HG03039 (cell line): ENCODE results near the gene OPALIN.

Experiments used
- ATAC-seq: cut with Tn5 transposase; IDR thresholded peaks from one replicate; pipeline ENCODE4 v1.9.1; 2021; ENCODE audit warnings: mild to moderate bottlenecking, moderate library complexity; ENCODE audit not compliant: unreplicated experiment

OPALIN gene

DNA sequence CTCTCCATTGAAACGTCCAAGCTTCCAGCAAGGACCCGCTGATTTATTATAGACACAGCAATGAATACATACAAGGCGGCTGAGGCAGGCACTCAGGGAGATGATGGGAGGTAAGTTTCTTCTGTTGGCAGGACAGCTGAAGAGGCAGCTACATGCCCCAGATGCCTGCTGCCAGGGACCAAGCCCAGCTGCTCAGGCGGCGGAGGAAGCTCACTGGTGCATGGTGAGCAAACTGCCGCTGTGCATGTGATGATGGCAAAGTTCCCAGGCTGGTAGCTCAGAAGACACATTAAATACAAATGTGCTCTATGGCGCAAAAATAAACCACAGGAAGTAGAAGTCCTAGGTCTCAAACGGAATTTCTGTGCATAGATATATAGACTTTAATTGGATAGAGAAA is 52.3 kb downstream of the OPALIN start:
- ATAC-seq = no peak

DNA sequence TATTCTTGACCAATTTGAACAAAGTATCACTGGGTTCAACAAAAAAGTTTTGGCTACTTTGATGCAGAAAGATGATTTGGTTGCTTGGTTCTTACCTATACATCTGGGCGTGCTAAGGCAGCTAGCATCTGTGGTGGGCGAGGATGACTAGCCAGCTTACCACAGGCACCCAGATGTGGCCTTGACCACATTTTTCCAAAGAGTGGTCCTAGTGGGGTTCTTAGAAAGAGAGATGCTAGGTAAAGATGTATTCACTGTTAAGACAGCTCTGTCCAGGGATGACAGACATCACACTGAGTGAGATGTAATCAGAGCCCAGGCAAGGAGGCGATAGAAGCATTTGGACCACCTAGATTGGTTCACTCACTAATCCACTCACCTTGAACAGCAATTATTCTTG is 53.8 kb downstream of the OPALIN start:
- no peak for ATAC-seq

DNA sequence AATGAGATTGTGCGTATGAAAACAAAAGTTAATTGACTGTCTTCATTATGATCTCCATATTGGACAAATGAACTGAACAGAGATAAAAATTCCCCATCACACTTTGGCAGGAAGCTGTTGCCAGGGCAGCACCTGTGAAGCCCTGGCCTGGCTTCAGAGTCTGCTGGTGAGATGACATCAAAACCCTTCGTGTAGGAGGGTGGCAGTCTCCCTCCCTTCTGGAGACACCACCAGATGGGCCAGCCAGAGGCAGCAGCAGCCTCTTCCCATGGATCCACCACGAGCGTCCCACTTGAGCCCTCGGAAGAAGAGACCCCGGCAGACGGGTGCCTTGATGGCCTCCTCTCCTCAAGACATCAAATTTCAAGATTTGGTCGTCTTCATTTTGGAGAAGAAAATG is 54.6 kb downstream of the OPALIN start, which contains the start of gene DNTT:
Gene DNTT (plus strand): TSS at position 205 of the 400 bp plus-strand sequence. CDS start 64 bp downstream, at position 269.
- ATAC-seq = no peak

DNA sequence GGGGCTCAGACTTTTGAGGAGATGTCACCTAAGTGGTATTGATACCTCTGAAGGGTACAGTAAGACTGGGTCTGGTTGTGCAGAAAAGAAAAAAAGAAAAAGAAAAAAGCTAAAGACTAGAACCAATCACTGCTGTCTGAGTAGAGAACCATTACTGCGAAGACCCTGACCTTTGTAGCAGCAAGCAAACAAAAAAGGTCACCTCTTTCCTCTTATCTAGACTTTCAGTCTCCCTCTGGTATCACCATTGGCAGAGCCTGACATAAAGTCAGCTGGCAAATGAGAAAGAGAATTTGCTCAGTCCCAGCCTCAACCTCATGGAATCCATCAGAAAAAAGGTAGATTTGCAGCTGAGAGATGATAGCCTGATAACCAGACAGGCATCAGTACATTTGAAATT is 57.2 kb downstream of the OPALIN start:
- ATAC-seq = no peak

DNA sequence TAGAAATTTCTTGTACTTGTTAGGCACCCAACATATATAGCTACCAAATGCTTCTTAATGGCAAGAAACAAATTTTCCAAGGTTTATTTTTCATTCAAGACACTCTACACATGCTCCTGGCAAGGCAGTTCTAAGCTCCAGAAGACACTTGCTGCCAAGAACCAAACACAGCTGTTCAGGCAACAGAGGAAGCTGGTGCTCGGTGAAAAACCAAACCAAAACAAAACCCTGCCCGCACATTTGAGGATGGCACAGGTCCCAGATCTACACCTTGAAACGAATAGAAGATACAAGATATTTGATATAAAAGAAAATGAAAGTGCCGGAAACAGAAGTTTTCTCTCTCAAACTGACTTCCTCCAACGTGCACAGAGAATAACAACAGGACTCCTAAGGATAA is 59.4 kb downstream of the OPALIN start:
- no peak for ATAC-seq

DNA sequence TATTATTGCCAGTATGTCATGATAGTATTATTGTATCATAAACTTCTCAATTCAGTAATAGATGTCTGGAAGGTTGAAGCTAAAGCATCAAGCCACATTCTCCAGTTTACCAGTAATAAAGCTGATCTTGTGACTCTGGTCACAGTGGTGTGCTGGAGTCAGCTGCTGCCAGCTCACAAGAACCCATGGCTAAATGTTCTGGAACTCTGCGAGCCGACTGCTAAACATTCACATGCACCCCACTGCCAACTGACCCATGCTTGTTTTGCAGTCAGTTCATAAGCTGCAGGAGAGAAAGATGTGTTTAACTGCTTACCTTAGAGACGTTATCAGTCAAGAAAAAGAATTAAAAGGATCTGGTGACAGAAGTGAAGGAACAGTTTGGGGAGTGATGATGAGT is 60.4 kb downstream of the OPALIN start:
- ATAC-seq = no peak

DNA sequence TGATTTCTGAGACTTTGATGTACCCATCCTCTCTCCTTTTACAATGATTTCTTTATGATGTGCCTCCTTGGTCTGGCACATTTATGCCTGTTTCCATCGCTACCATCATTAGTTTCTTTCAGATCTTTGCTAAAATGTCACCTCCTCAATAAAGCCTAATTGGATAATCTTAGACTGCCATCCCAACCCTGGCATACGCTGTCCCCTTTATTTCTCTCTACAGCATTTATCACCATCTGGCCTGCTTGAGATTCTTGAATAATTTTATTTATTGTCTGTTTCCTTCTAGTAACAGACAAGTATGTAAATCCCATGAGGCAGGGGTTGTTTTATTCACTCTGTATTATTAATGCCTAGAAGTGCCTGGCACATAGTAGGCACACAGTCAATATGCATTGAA is 61.3 kb downstream of the OPALIN start:
- no peak for ATAC-seq

DNA sequence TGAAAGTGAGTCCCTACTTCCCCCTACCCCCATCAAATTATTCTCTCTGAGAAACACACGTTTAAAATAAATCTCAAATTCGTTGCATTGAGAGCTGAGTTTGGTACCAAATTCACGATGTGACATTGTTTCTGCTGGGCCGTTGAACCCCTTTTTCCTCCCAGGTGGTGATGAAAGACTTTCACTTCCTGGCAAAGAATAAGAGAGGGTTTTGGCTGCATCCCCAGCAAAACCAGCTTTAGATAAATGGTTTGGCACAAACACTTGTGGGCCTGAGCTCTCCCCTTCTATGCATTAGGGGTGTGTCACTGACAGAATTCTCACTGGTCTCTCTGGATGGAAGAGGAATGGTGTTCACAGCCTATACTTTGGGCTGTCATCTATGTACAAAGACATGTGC is 63.3 kb downstream of the OPALIN start:
- no peak for ATAC-seq
